DOHH2 (cell line): Measurements from ENCODE around the gene ST14.
A peak's percentile ranks its signal among the peaks of the same experiment; 100 is the strongest.

Source experiments
- H3F3A ChIP-seq: fragments of 200-600 bp; sonication (generic), shearing (Covaris generic); 2 replicates; pipeline ENCODE4 v1.6.0; 2016; ENCODE audit warnings: antibody characterized with exemption, mild to moderate bottlenecking; ENCODE audit not compliant: control insufficient read depth, insufficient read depth
- H3K27ac ChIP-seq: fragments of 200-600 bp; sonication (generic); 2 replicates; pipeline ENCODE4 v1.5.1; 2014; ENCODE audit warnings: low read depth, mild to moderate bottlenecking, low read length, moderate library complexity
- H3K27me3 ChIP-seq: fragments of 200-600 bp; sonication (generic); 2 replicates; pipeline ENCODE4 v1.6.1; 2014; ENCODE audit warnings: mild to moderate bottlenecking, low read length, mixed read lengths; ENCODE audit not compliant: control insufficient read depth
- H3K36me3 ChIP-seq: fragments of 200-600 bp; sonication (generic); 2 replicates; pipeline ENCODE4 v1.6.1; 2014; ENCODE audit warnings: mild to moderate bottlenecking, low read length, moderate library complexity, mixed read lengths; ENCODE audit not compliant: control insufficient read depth
- H3K4me1 ChIP-seq: fragments of 200-600 bp; sonication (generic); 2 replicates; pipeline ENCODE4 v1.6.1; 2014; ENCODE audit warnings: mild to moderate bottlenecking, low read length, mixed read lengths; ENCODE audit not compliant: control insufficient read depth
- H3K4me2 ChIP-seq: fragments of 200-600 bp; sonication (generic); 2 replicates; pipeline ENCODE4 v1.6.0; 2014; ENCODE audit warnings: mild to moderate bottlenecking, low read length, moderate library complexity
- H3K4me3 ChIP-seq: fragments of 200-600 bp; sonication (generic); 2 replicates; pipeline ENCODE4 v1.5.1; 2014; ENCODE audit warnings: mild to moderate bottlenecking, low read length, mixed read lengths
- H3K79me2 ChIP-seq: fragments of 200-600 bp; sonication (generic); 2 replicates; pipeline ENCODE4 v1.6.1; 2014; ENCODE audit warnings: mild to moderate bottlenecking, low read length, mixed read lengths; ENCODE audit not compliant: control insufficient read depth
- H3K9me2 ChIP-seq: fragments of 200-600 bp; sonication (generic); replicated peaks from 2 replicates; pipeline ENCODE4 v1.6.1; 2014; ENCODE audit warnings: mild to moderate bottlenecking, low read length, mixed read lengths; ENCODE audit not compliant: control insufficient read depth
- H3K9me3 ChIP-seq: fragments of 200-600 bp; sonication (generic); 2 replicates; pipeline ENCODE4 v1.6.1; 2014; ENCODE audit warnings: antibody characterized with exemption, low read length, mixed read lengths; ENCODE audit not compliant: control insufficient read depth, insufficient read depth
- H4K20me1 ChIP-seq: fragments of 200-600 bp; sonication (generic); 2 replicates; pipeline ENCODE4 v1.6.0; 2014; ENCODE audit warnings: low read depth, mild to moderate bottlenecking, antibody characterized with exemption, low read length, moderate library complexity; ENCODE audit not compliant: control insufficient read depth, insufficient read depth
- EZH2phosphoT487 ChIP-seq: fragments of 200-600 bp; sonication (generic); IDR thresholded peaks from 2 replicates; pipeline ENCODE4 v1.6.1; 2017; ENCODE audit warnings: borderline replicate concordance, mild to moderate bottlenecking, antibody characterized with exemption, low read length, moderate library complexity, mixed read lengths
- TF ChIP-seq, protein P1 (sequence below): fragments of 200-600 bp; sonication (generic); IDR thresholded peaks from one replicate; pipeline ENCODE4 v1.5.1; 2014; ENCODE audit warnings: antibody characterized with exemption, mild to moderate bottlenecking, low read depth, low read length; ENCODE audit not compliant: poor library complexity, severe bottlenecking

Gene ST14

GRCh38 chr11:130128626-130129025 lies 31.0 kb upstream of the ST14 start:
- Histone ChIP-seq H3K4me1 (peaks cover 20% of the 10 kb centered on the region), H3K36me3 (peaks cover 98% of the 10 kb centered on the region), H3K27me3 (no peaks in the 10 kb centered on the region), H3K9me2 (no peaks in the 10 kb centered on the region), H3K4me2 (no peak overlapping the region), H3F3A (peaks cover 13% of the 10 kb centered on the region), H3K4me3 (no peak overlapping the region), H4K20me1 (no peaks in the 10 kb centered on the region), H3K9me3 (no peaks in the 10 kb centered on the region), H3K27ac (no peak overlapping the region), H3K79me2 (peaks cover 22% of the 10 kb centered on the region)
- TF ChIP-seq, protein P1, sequence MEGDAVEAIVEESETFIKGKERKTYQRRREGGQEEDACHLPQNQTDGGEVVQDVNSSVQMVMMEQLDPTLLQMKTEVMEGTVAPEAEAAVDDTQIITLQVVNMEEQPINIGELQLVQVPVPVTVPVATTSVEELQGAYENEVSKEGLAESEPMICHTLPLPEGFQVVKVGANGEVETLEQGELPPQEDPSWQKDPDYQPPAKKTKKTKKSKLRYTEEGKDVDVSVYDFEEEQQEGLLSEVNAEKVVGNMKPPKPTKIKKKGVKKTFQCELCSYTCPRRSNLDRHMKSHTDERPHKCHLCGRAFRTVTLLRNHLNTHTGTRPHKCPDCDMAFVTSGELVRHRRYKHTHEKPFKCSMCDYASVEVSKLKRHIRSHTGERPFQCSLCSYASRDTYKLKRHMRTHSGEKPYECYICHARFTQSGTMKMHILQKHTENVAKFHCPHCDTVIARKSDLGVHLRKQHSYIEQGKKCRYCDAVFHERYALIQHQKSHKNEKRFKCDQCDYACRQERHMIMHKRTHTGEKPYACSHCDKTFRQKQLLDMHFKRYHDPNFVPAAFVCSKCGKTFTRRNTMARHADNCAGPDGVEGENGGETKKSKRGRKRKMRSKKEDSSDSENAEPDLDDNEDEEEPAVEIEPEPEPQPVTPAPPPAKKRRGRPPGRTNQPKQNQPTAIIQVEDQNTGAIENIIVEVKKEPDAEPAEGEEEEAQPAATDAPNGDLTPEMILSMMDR, result no peak
- no peak for TF ChIP-seq EZH2phosphoT487

- TF ChIP-seq, protein P1, result no peak
- no peak for TF ChIP-seq EZH2phosphoT487
- Histone ChIP-seq H3K4me1 (peaks cover 28% of the 10 kb centered on the region), H3K27me3 (no peaks in the 10 kb centered on the region), H3K4me3 (no peak overlapping the region), H3K79me2 (peaks cover 11% of the 10 kb centered on the region), H3F3A (peaks cover 13% of the 10 kb centered on the region), H3K9me2 (no peaks in the 10 kb centered on the region), H3K36me3 (peaks cover 98% of the 10 kb centered on the region), H3K27ac (no peak overlapping the region), H3K4me2 (no peak overlapping the region), H4K20me1 (no peaks in the 10 kb centered on the region), H3K9me3 (no peaks in the 10 kb centered on the region)
Measured at GRCh38 chr11:130129922-130130321, 29.7 kb upstream of the ST14 start.

GRCh38 chr11:130131961-130132850 lies 27.4 kb upstream of the ST14 start:
- no peak for TF ChIP-seq EZH2phosphoT487
- TF ChIP-seq, protein P1, result peak; percentile 77
- Histone ChIP-seq H3K27me3 (no peaks in the 10 kb centered on the region), H3K36me3 (peaks cover 98% of the 10 kb centered on the region)

More at GRCh38 chr11:130131961-130132850, 27.4 kb upstream of the ST14 start:
- Histone ChIP-seq H3K9me2 (no peaks in the 10 kb centered on the region), H3K4me2 (peak overlapping the region; percentile 26; the same call in 1 of the 2 replicates), H3K27ac (peak overlapping the region; percentile 8; the same call in 1 of the 2 replicates), H3K4me3 (no peak overlapping the region), H3K9me3 (no peaks in the 10 kb centered on the region), H3K4me1 (peaks cover 28% of the 10 kb centered on the region), H4K20me1 (no peaks in the 10 kb centered on the region), H3F3A (peaks cover 11% of the 10 kb centered on the region), H3K79me2 (0 out of 2 replicates have a peak, but pooled peaks cover 6% of the 10 kb centered on the region)
